H1 (cell line): Measurements from ENCODE around the gene SLC6A7. TPM values are rescaled to one million over a fixed set of nuclear protein-coding genes. Genes with fewer than 3 reads are reported as not detected.

Experiments used
- CTCF ChIA-PET: fragments of 300-600 bp; sonication (Branson Sonifier 250); formaldehyde crosslinking; loops from one replicate; lab custom pipeline; 2021; ENCODE audit not compliant: partially characterized antibody; lab: Charles Lee
- POLR2A ChIA-PET: fragments of 300-600 bp; sonication (Branson Sonifier 250); formaldehyde crosslinking; loops from one replicate; lab custom pipeline; 2021; ENCODE audit warnings: inconsistent platforms; ENCODE audit not compliant: partially characterized antibody; lab: Charles Lee
- DNase-seq, 2 experiments: peaks; one replicate each; pipeline versions ENCODE4 v3.0.0 to v3.0.0-alpha.2; 2010 to 2022; ENCODE audit warnings: low spot score in 2 of 2, low read depth in 1 of 2, mixed read lengths in 1 of 2
- FAIRE-seq: peaks from 2 replicates; lab custom pipeline; 2011; peaks lifted over from hg19 to GRCh38; lab: Jason Lieb, UNC
- H2AFZ ChIP-seq: 2 replicates; pipeline ENCODE4 v1.8.1; 2012; ENCODE audit warnings: low read length, inconsistent platforms
- H2AK5ac ChIP-seq: 2 replicates; pipeline ENCODE4 v1.6.1; 2013; ENCODE audit warnings: low read depth, low read length
- H2BK120ac ChIP-seq: replicated peaks from 2 replicates; pipeline ENCODE3; 2013; ENCODE audit warnings: low read depth, low read length, inconsistent platforms
- H2BK12ac ChIP-seq: 2 replicates; pipeline ENCODE4 v1.6.1; 2013; ENCODE audit warnings: low read depth, low read length
- H2BK15ac ChIP-seq: 2 replicates; pipeline ENCODE4 v1.6.1; 2013; ENCODE audit warnings: low read length
- H2BK20ac ChIP-seq: 2 replicates; pipeline ENCODE4 v1.6.1; 2013; ENCODE audit warnings: low read length
- H2BK5ac ChIP-seq: 2 replicates; pipeline ENCODE4 v1.6.1; 2013; ENCODE audit warnings: low read depth, low read length
- H3K14ac ChIP-seq: 2 replicates; pipeline ENCODE4 v1.6.1; 2013; ENCODE audit warnings: inconsistent platforms; ENCODE audit not compliant: insufficient read length
- H3K18ac ChIP-seq: 2 replicates; pipeline ENCODE4 v1.6.1; 2013; ENCODE audit warnings: low read length; ENCODE audit errors: extremely low read depth
- H3K23ac ChIP-seq: 2 replicates; pipeline ENCODE4 v1.6.1; 2013; ENCODE audit warnings: inconsistent platforms; ENCODE audit not compliant: insufficient read length
- H3K23me2 ChIP-seq: 2 replicates; pipeline ENCODE4 v1.6.1; 2013; ENCODE audit warnings: low read depth, low read length
- H3K27ac ChIP-seq: 2 replicates; pipeline ENCODE4 v1.6.1; 2011; ENCODE audit warnings: low read depth, low read length, inconsistent platforms
- H3K27me3 ChIP-seq, 4 experiments: replicated peaks in 1 of 4; 1 replicate in 1 of 4; 2 replicates in 3 of 4; pipeline versions ENCODE4 v1.6.1 to v1.8.1; 2011 to 2013; ENCODE audit warnings: low read length in 3 of 4, mild to moderate bottlenecking in 3 of 4, inconsistent platforms in 2 of 4, mixed read lengths in 2 of 4, moderate library complexity in 1 of 4; ENCODE audit not compliant: control insufficient read depth in 3 of 4, insufficient read depth in 3 of 4; ENCODE audit errors: extremely low read depth in 1 of 4
- H3K36me3 ChIP-seq, 4 experiments: 2 replicates each; pipeline versions ENCODE4 v1.6.1 to v1.8.1; 2011 to 2013; ENCODE audit warnings: mild to moderate bottlenecking in 4 of 4, low read length in 3 of 4, moderate library complexity in 2 of 4, control low read depth in 1 of 4, inconsistent platforms in 1 of 4; ENCODE audit not compliant: insufficient read depth in 4 of 4, control insufficient read depth in 2 of 4
- H3K4ac ChIP-seq: replicated peaks from 2 replicates; pipeline ENCODE3; 2013; ENCODE audit warnings: low read length, low read depth, mixed read lengths, inconsistent platforms; ENCODE audit not compliant: insufficient read length
- H3K4me1 ChIP-seq, 4 experiments: replicated peaks in 1 of 4; 1 replicate in 1 of 4; 2 replicates in 3 of 4; pipeline versions ENCODE4 v1.6.1 to v1.8.1; 2011 to 2013; ENCODE audit warnings: low read length in 3 of 4, inconsistent platforms in 2 of 4, mixed read lengths in 1 of 4; ENCODE audit not compliant: insufficient read depth in 4 of 4, control insufficient read depth in 3 of 4
- H3K4me2 ChIP-seq, 2 experiments: 2 replicates each; pipeline versions ENCODE4 v1.6.1 to v1.8.1; 2011 to 2013; ENCODE audit warnings: low read depth in 2 of 2, low read length in 2 of 2, control low read depth in 1 of 2, inconsistent platforms in 1 of 2, mild to moderate bottlenecking in 1 of 2; ENCODE audit not compliant: insufficient read depth in 1 of 2
- H3K4me3 ChIP-seq, 4 experiments: fragments of 200-600, 300-600 bp in 1 of 4; sonication (generic), shearing (Covaris generic), sonication (Bioruptor Twin) in 1 of 4; 2 replicates each; pipeline versions ENCODE4 v1.5.1 to v1.8.1; 2011 to 2016; ENCODE audit warnings: low read length in 4 of 4, low read depth in 3 of 4, control low read depth in 2 of 4, inconsistent platforms in 2 of 4, mild to moderate bottlenecking in 2 of 4, mixed read lengths in 1 of 4, moderate library complexity in 1 of 4; ENCODE audit not compliant: insufficient read depth in 2 of 4; ENCODE audit errors: extremely low read depth in 1 of 4
- H3K56ac ChIP-seq: replicated peaks from 2 replicates; pipeline ENCODE3; 2013; ENCODE audit warnings: low read depth, mild to moderate bottlenecking, mixed read lengths, low read length, inconsistent platforms; ENCODE audit not compliant: insufficient read length
- H3K79me1 ChIP-seq: 2 replicates; pipeline ENCODE4 v1.6.1; 2013; ENCODE audit warnings: low read depth, low read length, control low read depth
- H3K79me2 ChIP-seq, 2 experiments: 2 replicates each; pipeline versions ENCODE4 v1.6.1 to v1.8.1; 2012 to 2013; ENCODE audit warnings: low read length in 2 of 2, mild to moderate bottlenecking in 2 of 2, inconsistent platforms in 1 of 2; ENCODE audit not compliant: insufficient read depth in 2 of 2, control insufficient read depth in 1 of 2
- H3K9ac ChIP-seq, 4 experiments: replicated peaks in 1 of 4; 1 replicate in 1 of 4; 2 replicates in 3 of 4; pipeline versions ENCODE4 v1.6.1 to v1.8.1; 2011 to 2013; ENCODE audit warnings: low read depth in 3 of 4, low read length in 3 of 4, control low read depth in 2 of 4, mild to moderate bottlenecking in 2 of 4, moderate library complexity in 2 of 4, inconsistent platforms in 1 of 4; ENCODE audit errors: extremely low read depth in 1 of 4
- H3K9me3 ChIP-seq, 2 experiments: 2 replicates each; pipeline versions ENCODE4 v1.6.1 to v1.8.1; 2012 to 2013; ENCODE audit warnings: mild to moderate bottlenecking in 2 of 2, moderate library complexity in 2 of 2, control low read depth in 1 of 2, inconsistent platforms in 1 of 2, low read depth in 1 of 2, low read length in 1 of 2, mixed read lengths in 1 of 2; ENCODE audit not compliant: insufficient read depth in 2 of 2
- H4K20me1 ChIP-seq, 2 experiments: replicated peaks in 1 of 2; 2 replicates each; pipeline versions ENCODE3 to v1.8.1; 2011 to 2013; ENCODE audit warnings: inconsistent platforms in 2 of 2, low read length in 2 of 2, mild to moderate bottlenecking in 1 of 2; ENCODE audit not compliant: insufficient read depth in 2 of 2, control insufficient read depth in 1 of 2
- H4K5ac ChIP-seq: 2 replicates; pipeline ENCODE4 v1.6.1; 2013; ENCODE audit warnings: low read length, low read depth, mixed read lengths, inconsistent platforms; ENCODE audit not compliant: insufficient read length
- H4K8ac ChIP-seq: 2 replicates; pipeline ENCODE4 v1.8.0; 2013; ENCODE audit warnings: mild to moderate bottlenecking, moderate library complexity, low read length, inconsistent platforms; ENCODE audit not compliant: insufficient read depth; ENCODE audit errors: extremely low read depth
- H4K91ac ChIP-seq: replicated peaks from 2 replicates; pipeline ENCODE3; 2013; ENCODE audit warnings: low read length, mixed read lengths, inconsistent platforms; ENCODE audit not compliant: insufficient read length
- CREB1 ChIP-seq: IDR thresholded peaks from 2 replicates; pipeline ENCODE4 v1.6.1; 2012; ENCODE audit warnings: inconsistent platforms
- EZH2 ChIP-seq: fragments of 200-600 bp; sonication (generic); IDR thresholded peaks from 2 replicates; pipeline ENCODE4 v1.7.1; 2012; ENCODE audit warnings: low read depth, mild to moderate bottlenecking, moderate library complexity, low read length, inconsistent platforms; ENCODE audit not compliant: severe bottlenecking
- SUZ12 ChIP-seq: fragments of 200-600 bp; sonication (generic); IDR thresholded peaks from 2 replicates; pipeline ENCODE4 v1.6.1; 2012; ENCODE audit warnings: mild to moderate bottlenecking, inconsistent platforms, low read length, moderate library complexity, mixed read lengths
- WGBS, 2 experiments: shearing (Covaris generic) in 1 of 2; methylation state at CpG; one replicate each; pipeline versions ENCODE4 v1.1.6 to v1.1.7; 2013 to 2015; ENCODE audit warnings: low lambda C conversion rate in 2 of 2, mixed read lengths in 2 of 2, inconsistent platforms in 1 of 2, low coverage in 1 of 2, missing lambda C conversion rate in 1 of 2; ENCODE audit not compliant: insufficient replicate concordance in 2 of 2, insufficient coverage in 1 of 2, insufficient read length in 1 of 2; ENCODE audit errors: extremely low coverage in 1 of 2, missing lambda C conversion rate in 1 of 2; 5-methylcytosine and 5-hydroxymethylcytosine counted together
- polyA plus RNA-seq, 7 experiments: library from polyadenylated mRNA; depleted of rRNA in 3 of 7; stranded (reverse) in 5 of 7; unstranded in 2 of 7; fragments of >200 nt in 5 of 7; fragments of 200-250 nt in 2 of 7; gene quantifications; 1 replicate in 5 of 7; 2 replicates in 1 of 7; 4 replicates in 1 of 7; pipeline versions ENCODE4 v1.2.1 to v1.2.3, GENCODE V29; 2011 to 2013; ENCODE audit warnings: missing spikeins in 2 of 7, mixed read lengths in 2 of 7
- total RNA-seq: library from RNA; stranded (reverse); fragmentation: NEBNext Ultra II Directional; extraction: Animal tissue kit (Norgen Biotek cat#: 25700); gene quantifications from 2 replicates; pipeline ENCODE4 v1.2.1, GENCODE V29; 2021

SLC6A7 gene
- total and polyA plus RNA-seq, 2 of the 8 experiments (the other 6 are each of a cell fraction or from before 2014, with no cell fraction given): 0.07 to 0.12 TPM

DNA sequence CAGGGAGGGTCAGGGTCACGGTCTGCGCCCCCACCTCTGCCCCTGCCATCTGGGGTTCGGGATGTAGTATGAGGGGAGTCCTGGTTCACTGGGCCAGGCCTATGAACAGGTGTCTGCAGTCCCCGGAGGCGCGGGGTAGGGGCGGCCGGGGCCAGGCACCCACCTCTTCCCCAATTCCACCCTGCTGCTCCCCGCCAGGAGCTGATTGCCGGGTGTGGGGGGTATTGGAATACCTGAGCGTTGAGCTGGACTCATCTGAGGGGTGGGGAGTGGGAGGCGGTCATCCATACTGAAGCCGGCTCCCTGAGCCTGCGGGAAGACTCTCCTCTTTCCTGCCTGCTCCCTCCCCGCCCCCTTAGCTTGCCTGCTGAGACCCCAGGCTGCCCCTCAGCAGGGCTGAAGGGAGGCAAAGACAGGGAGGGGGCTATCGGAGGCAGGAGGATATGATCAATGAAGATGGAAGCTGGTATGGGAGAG lies 679 bp downstream of the SLC6A7 start:
- Histone ChIP-seq H3K79me1 (no peaks in the 10 kb centered on the region), H4K20me1 (peaks cover 1 to 3% of the 10 kb centered on the region in 2 experiments), H3K27ac (no peak overlapping the region), H3K23ac (no peak overlapping the region), H3K79me2 (no peaks in the 10 kb centered on the region), H3K9me3 (no peaks in the 10 kb centered on the region), H2BK20ac (no peak overlapping the region), H3K4me2 (peak overlapping the region; percentile 78 to 87), H2AFZ (no peak overlapping the region), H2BK12ac (no peak overlapping the region), H2BK15ac (no peak overlapping the region)
- POLR2A ChIA-PET: no interaction called here
- WGBS, 2 experiments: 19% methylated on average over 16 of the region's 16 CpGs; no CpG with 5 or more reads in 1 of the 2 experiments
- peak; percentile 45; the same call in 1 of the 2 replicates for TF ChIP-seq SUZ12
- no peak for TF ChIP-seq CREB1
- peak; percentile 44 for TF ChIP-seq EZH2
- TF ChIP-seq, all 59 proteins: peak for 2
- H3K4me1 ChIP-seq: peaks cover 4 to 22% (median 8%) of the 10 kb centered on the region in 4 experiments
- no peak overlapping the region for H3K4ac ChIP-seq
- FAIRE-seq (no peak), DNase-seq (peak in 1 of 2 experiments; percentile 61)
- H3K18ac ChIP-seq: no peak overlapping the region
- CTCF ChIA-PET: interaction anchor here (0.7 to 23.7 kb wide), 12 partner anchors 9 to 141 kb away, joined by 3 to 302 read pairs (median 4); no protein-coding TSS in a partner anchor
- H3K14ac ChIP-seq: no peak overlapping the region
- peaks cover 6% of the 10 kb centered on the region; the same call in 1 of the 2 replicates for H3K23me2 ChIP-seq
- H3K56ac ChIP-seq: no peak overlapping the region
- no peak overlapping the region for H2AK5ac ChIP-seq
- peaks cover 29 to 65% (median 59%) of the 10 kb centered on the region in 4 experiments for H3K27me3 ChIP-seq
- peak overlapping the region; percentile 31 to 61 (median 37); a peak in 7 of 8 replicates for H3K4me3 ChIP-seq
- H3K36me3 ChIP-seq: no peaks in the 10 kb centered on the region
- no peak overlapping the region for H2BK120ac ChIP-seq
- no peak overlapping the region for H3K9ac ChIP-seq
- H4K8ac ChIP-seq: no peak overlapping the region
- no peak overlapping the region for H4K5ac ChIP-seq
- H4K91ac ChIP-seq: no peak overlapping the region
- no peak overlapping the region for H2BK5ac ChIP-seq
